Muscle of back (tissue), 11 donors: ENCODE measurements around the gene KRT86. TPM values are rescaled to one million over a fixed set of nuclear protein-coding genes. Genes with fewer than 3 reads are reported as not detected.
A peak's percentile ranks its signal among the peaks of the same experiment; 100 is the strongest.
"Not testable (repeated sequence)": the region's sequence is repeated elsewhere in the genome, so short reads cannot be mapped to it uniquely, and the experiment has no call there.

Experiments used
- DNase-seq, 3 donors: peaks; one replicate each; pipeline versions ENCODE4 v3.0.0 to v3.0.0-alpha.2; 2013
- polyA plus RNA-seq, 10 donors: library from polyadenylated mRNA; unstranded; fragments of 120-200 nt; gene quantifications; one replicate each; pipeline ENCODE4 v1.2.1, GENCODE V29; 2013; ENCODE audit not compliant: insufficient read length in 10 of 10

KRT86 gene
- polyA plus RNA-seq, 10 donors: 0.15 to 0.52 (median 0.28) TPM; not detected in 2

DNA sequence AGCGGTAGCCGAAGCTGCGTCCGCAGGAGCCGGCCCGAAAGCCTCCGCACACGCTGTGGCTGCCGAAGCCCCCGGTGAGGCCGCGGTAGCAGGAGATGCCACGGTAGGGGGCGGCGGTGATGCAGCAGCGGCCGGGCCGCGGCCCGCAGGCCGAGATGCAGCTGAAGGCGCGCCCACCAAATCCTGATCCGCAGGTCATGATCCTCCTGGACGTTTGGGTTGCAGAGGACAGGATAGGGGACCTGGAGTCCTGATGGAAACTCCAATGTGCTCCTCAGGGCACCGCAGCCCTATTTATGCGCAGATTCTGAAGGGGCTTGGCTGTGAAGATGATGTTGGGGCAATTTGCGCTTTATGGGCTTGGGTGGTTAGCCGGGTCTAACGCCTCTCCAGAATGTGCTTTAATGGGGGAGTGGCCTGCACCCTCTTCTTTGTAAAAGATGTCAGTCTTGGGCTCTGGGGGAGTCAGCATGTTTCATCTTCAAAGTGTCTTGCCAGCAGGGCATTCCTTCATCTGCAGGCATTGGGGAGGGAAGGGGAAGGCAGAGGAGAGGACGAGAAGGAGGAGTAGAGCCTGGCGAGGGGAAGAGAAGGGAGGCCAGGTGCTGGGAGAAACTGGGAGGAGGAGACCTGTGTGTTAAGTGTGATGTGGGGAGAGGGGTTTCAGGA lies 17.0 kb downstream of the KRT86 start, which contains the start of gene KRT81:
Gene KRT81, minus strand, starts transcription at position 268 of the 669 bp plus-strand sequence. Its CDS starts 69 bp downstream, at position 199.
- no peak for DNase-seq

DNA sequence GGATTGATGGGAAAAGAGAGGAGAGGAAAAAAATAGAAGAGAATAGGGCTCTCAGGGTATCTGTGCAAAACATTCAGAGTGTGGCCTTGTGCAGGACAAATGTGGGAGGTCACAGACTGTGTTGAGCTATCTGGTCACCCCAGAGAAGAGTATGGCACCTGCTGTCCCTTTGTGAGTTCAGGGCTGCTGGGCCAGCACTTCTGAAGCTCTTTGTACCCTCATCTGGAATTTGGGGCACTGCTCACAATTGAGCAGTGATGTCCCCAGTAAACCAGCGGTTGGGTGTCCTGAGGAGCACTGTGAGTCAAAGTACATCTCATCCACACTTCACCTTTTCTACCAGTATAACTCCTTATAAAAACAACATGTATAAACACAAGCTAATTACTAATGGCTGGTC lies 19.5 kb downstream of the KRT86 start:
- DNase-seq: no peak

DNA sequence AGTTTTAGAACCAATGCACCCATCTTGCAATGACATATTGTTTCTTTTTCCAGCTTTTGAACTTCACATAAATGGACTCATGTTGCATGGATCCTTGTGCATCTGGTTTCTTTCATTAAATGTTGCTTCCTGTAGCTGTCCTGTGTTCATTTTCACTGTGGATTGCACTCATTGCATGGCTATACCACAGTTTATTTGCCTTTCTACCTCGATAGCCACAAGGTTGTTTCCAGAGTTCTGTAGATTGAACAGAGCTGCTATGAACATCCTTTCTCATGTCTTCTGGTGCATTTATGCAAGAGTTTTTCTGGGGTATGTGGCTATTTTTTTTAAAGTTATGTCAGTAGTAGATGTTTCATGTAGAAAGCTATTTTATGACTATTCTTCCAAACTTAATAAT lies 20.4 kb downstream of the KRT86 start:
- DNase-seq: no peak

- DNase-seq: no peak
Measured at GRCh38 chr12:52295663-52296062, 21.2 kb downstream of the KRT86 start.

- no peak for DNase-seq
Measured at GRCh38 chr12:52296572-52297215, 22.2 kb downstream of the KRT86 start.

GRCh38 chr12:52298677-52299190 lies 24.3 kb downstream of the KRT86 start:
- no peak for DNase-seq

GRCh38 chr12:52300796-52301691 lies 26.6 kb downstream of the KRT86 start:
- DNase-seq: no peak

GRCh38 chr12:52301721-52302120 lies 27.3 kb downstream of the KRT86 start:
- not testable (repeated sequence) for DNase-seq

GRCh38 chr12:52302242-52302914 lies 27.9 kb downstream of the KRT86 start:
- not testable (repeated sequence) for DNase-seq

GRCh38 chr12:52304941-52305411 lies 30.5 kb downstream of the KRT86 start:
- not testable (repeated sequence) for DNase-seq

DNA sequence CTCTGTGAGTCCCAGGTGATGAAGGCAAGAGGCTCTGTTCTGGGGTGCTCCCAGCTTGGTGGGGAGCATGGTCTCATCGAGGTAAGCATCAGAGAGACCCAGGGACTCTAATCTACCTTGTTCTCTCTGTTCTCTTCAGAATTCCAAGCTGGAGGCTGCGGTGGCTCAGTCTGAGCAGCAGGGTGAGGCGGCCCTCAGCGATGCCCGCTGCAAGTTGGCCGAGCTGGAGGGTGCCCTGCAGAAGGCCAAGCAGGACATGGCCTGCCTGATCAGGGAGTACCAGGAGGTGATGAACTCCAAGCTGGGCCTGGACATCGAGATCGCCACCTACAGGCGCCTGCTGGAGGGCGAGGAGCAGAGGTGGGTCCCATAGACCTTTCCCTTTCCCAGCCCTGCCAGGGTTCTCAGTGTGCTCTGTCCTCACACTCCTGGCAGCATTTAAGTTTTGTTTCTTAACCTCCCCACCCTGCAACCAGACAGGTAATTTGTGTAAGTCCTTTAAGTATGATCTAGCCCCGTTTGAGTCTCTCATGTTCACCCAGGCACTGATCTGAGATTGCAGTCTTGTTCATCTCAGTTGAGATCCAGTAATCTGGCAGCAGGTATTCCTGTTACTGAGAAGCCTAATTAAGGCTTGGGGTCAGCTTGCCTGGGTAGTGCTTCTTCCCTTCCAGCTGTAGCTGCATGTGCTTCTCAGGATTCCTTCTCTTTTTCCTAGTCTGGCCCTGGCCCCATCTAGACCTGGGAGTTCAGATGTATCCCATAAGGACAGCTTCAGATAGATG lies 31.7 kb downstream of the KRT86 start:
- no peak for DNase-seq

DNA sequence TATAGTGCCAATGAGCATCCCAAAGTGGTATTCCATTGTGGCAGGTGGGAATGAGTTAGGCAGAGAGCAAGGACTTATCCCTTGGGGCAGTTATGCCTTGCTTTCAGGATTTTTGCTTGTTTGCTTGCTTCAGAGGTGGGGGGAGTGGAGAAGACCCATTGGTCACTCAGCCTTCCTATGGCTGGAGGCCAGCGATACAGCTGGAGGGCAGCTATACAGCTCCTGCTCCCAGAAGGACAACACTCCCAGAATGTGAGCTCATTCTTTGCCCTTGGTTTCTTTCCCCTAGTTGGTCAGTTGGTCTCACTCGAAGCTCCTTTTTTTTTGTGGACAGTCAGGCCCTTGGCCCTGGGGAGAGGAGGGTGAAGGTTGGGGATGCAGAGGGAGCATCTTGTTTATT lies 32.3 kb downstream of the KRT86 start:
- DNase-seq: no peak

DNA sequence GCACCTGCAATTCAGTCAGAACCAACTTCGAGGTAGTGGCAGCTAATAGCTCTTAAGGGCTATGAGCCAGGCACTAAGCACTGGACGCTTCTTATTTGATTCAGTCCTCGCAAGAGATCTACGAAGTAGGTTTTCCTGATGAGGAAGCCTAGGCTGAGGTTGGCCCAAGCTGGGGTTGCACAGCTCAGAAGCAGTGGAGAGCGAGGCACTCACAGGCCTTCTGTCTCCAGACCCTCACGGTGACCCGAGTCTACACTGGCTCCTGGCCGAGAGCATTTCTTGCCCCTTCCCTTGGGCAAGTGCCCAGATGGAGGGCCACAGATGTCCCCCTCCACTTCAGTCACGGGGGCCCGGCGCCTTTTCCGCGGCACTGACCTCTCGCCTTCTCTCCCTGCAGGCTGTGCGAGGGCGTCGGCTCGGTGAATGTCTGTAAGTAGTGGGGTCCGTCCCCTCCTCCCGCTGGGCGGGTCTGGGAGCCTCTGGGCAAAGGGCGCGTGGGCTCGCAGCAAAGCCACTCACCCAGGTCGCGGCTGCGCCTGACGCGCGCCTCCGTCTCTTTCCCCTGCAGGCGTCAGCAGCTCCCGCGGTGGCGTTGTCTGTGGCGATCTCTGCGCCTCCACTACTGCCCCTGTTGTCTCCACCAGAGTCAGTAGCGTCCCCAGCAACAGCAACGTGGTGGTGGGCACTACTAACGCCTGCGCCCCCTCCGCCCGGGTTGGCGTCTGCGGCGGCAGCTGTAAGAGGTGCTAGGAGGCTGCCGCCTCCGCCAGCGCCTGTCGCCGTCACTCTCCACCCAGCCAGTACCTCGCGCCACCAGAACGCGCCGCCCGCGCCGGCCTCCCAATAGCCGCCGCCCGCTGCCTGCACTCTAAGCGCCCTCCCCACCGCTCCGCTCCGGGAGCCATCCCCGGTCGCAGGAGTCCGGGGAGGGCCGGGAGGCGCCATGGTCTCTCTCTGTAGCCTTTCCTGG lies 33.7 kb downstream of the KRT86 start:
- peak; percentile 48 to 84 (median 68) for DNase-seq

GRCh38 chr12:52308806-52309425 lies 34.5 kb downstream of the KRT86 start:
- no peak for DNase-seq

DNA sequence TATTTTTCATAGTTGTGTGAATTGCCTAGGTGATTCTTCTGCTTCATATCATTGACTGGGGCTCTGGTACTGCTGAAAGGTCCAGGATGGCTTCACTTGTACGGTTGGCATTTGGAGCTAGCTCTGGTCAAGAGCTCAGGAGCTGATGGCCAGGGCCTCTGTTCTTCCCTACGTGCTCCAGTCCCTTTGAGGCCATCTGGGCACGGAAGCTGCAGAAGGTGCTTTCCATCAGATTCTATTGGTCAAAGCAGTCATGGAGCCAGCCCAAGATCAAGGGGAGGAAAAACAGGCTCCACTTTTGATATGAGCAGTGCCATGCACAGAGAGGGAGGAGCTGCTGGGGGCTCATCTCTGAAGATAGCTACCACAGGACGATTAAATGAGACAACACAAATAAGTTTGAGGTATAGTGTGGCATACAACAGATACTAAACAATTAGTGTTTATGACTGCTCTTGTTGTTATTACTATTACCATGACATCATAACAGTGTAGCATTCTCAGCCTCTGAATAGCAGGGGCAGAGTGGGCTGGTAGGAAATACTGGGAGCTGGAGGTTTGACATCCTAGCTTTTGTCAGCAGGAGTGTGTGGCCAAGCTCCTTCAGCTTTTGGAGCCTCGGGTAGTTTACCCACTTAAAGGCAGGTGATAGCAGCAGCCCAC lies 36.3 kb downstream of the KRT86 start:
- no peak for DNase-seq

GRCh38 chr12:52311285-52311648 lies 36.8 kb downstream of the KRT86 start:
- peak in 2 of 3 donors; percentile 3 to 26 for DNase-seq

- no peak for DNase-seq
Measured at GRCh38 chr12:52312086-52312485, 37.6 kb downstream of the KRT86 start.

- DNase-seq: no peak
Measured at GRCh38 chr12:52313461-52313860, 39.0 kb downstream of the KRT86 start.
